Measurements from ENCODE around the gene PKD1. TPM values are rescaled to one million over a fixed set of nuclear protein-coding genes. Genes with fewer than 3 reads are reported as not detected.
A peak's percentile ranks its signal among the peaks of the same experiment; 100 is the strongest.

The PKD1 gene
- total and polyA plus RNA-seq, 2 of the 13 experiments (the other 11 are each of a cell fraction or from before 2014, with no cell fraction given) = 22.1 to 23.0 TPM

GRCh38 chr16:2150418-2151187 lies 14.9 kb upstream of the PKD1 start (continued):
- TF ChIP-seq, protein P1, sequence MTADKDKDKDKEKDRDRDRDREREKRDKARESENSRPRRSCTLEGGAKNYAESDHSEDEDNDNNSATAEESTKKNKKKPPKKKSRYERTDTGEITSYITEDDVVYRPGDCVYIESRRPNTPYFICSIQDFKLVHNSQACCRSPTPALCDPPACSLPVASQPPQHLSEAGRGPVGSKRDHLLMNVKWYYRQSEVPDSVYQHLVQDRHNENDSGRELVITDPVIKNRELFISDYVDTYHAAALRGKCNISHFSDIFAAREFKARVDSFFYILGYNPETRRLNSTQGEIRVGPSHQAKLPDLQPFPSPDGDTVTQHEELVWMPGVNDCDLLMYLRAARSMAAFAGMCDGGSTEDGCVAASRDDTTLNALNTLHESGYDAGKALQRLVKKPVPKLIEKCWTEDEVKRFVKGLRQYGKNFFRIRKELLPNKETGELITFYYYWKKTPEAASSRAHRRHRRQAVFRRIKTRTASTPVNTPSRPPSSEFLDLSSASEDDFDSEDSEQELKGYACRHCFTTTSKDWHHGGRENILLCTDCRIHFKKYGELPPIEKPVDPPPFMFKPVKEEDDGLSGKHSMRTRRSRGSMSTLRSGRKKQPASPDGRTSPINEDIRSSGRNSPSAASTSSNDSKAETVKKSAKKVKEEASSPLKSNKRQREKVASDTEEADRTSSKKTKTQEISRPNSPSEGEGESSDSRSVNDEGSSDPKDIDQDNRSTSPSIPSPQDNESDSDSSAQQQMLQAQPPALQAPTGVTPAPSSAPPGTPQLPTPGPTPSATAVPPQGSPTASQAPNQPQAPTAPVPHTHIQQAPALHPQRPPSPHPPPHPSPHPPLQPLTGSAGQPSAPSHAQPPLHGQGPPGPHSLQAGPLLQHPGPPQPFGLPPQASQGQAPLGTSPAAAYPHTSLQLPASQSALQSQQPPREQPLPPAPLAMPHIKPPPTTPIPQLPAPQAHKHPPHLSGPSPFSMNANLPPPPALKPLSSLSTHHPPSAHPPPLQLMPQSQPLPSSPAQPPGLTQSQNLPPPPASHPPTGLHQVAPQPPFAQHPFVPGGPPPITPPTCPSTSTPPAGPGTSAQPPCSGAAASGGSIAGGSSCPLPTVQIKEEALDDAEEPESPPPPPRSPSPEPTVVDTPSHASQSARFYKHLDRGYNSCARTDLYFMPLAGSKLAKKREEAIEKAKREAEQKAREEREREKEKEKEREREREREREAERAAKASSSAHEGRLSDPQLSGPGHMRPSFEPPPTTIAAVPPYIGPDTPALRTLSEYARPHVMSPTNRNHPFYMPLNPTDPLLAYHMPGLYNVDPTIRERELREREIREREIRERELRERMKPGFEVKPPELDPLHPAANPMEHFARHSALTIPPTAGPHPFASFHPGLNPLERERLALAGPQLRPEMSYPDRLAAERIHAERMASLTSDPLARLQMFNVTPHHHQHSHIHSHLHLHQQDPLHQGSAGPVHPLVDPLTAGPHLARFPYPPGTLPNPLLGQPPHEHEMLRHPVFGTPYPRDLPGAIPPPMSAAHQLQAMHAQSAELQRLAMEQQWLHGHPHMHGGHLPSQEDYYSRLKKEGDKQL (CRISPR knock-in tag; IDR thresholded peaks at IDR 0.05; ENCODE audit: low read depth) = no peak
- TF ChIP-seq KDM5B (CRISPR knock-in tag; IDR thresholded peaks at IDR 0.05; ENCODE audit: borderline replicate concordance) (no peak), RFXAP (CRISPR knock-in tag; IDR thresholded peaks at IDR 0.05; ENCODE audit: borderline replicate concordance) (no peak)

GRCh38 chr16:2149630-2150417 lies 14.1 kb upstream of the PKD1 start:
- POLR2A ChIA-PET = interaction anchor here (0.6 to 2.8 kb wide), 5 partner anchors 10 to 366 kb away, joined by 3 to 21 read pairs (median 4); partner anchors contain the start of gene RPS2
- peaks cover 3 to 18% of the 10 kb centered on the region in 2 experiments; a peak in 3 of 5 replicates for H3K27me3 ChIP-seq (ENCODE audit: control insufficient read depth in 1 of 2, insufficient read depth in 2 of 2, low read length in 2 of 2)
- no peak overlapping the region for H2AFZ ChIP-seq (ENCODE audit: low read length)
- ATAC-seq = peak; percentile 14
- peaks cover 81% of the 10 kb centered on the region for H3K4me1 ChIP-seq (ENCODE audit: insufficient read depth, low read length)
- peaks cover 65% of the 10 kb centered on the region for H4K20me1 ChIP-seq (ENCODE audit: insufficient read depth, low read length)
- CTCF ChIA-PET (ENCODE audit: low intra/inter-chr PET ratio, low total read pairs) = no interaction called here
- no peak for FAIRE-seq
- intact Hi-C loops (cut with micrococcal nuclease; ENCODE audit: unreplicated experiment) = no loop called here
- peak overlapping the region; percentile 55 for H3K9ac ChIP-seq (ENCODE audit: insufficient read depth, low read depth, low read length)
- peaks cover 22% of the 10 kb centered on the region for H3K79me2 ChIP-seq (ENCODE audit: insufficient read depth, low read length)
- H3K4me3 ChIP-seq (replicated peaks in 1 of 3; ENCODE audit: insufficient read depth in 1 of 3, low read depth in 2 of 3, low read length in 3 of 3) = peak overlapping the region in 2 of 3 experiments; percentile 48 to 98; a peak in 4 of 6 replicates
- H3K27ac ChIP-seq (ENCODE audit: extremely low read length, insufficient read depth, low read length) = peak overlapping the region; percentile 25
- peaks cover 0 to 11% of the 10 kb centered on the region in 2 experiments; a peak in 3 of 5 replicates for H3K36me3 ChIP-seq (replicated peaks in 1 of 2; ENCODE audit: control insufficient read depth in 1 of 2, insufficient read depth in 2 of 2, low read length in 2 of 2)
- H3K4me2 ChIP-seq (ENCODE audit: low read depth, low read length) = peak overlapping the region; percentile 97
- no TSS peak for BruUV-seq (replicated peaks)
- peak; percentile 42 for DNase-seq (ENCODE audit: low spot score)
- no peaks in the 10 kb centered on the region for H3K9me3 ChIP-seq (ENCODE audit: low read length)
- WGBS (ENCODE audit: low lambda C conversion rate) = 0% methylated on average over 2 of the region's 24 CpGs
- in situ Hi-C loops (cut with HindIII; ENCODE audit: extremely low pct_ligation_motif_present, low pct_unique_long_range_greater_than_20kb) = loop anchor here (5.0 to 10.0 kb wide), 2 partner anchors 65 to 128 kb away; no protein-coding TSS in a partner anchor
- TF ChIP-seq, protein P2, sequence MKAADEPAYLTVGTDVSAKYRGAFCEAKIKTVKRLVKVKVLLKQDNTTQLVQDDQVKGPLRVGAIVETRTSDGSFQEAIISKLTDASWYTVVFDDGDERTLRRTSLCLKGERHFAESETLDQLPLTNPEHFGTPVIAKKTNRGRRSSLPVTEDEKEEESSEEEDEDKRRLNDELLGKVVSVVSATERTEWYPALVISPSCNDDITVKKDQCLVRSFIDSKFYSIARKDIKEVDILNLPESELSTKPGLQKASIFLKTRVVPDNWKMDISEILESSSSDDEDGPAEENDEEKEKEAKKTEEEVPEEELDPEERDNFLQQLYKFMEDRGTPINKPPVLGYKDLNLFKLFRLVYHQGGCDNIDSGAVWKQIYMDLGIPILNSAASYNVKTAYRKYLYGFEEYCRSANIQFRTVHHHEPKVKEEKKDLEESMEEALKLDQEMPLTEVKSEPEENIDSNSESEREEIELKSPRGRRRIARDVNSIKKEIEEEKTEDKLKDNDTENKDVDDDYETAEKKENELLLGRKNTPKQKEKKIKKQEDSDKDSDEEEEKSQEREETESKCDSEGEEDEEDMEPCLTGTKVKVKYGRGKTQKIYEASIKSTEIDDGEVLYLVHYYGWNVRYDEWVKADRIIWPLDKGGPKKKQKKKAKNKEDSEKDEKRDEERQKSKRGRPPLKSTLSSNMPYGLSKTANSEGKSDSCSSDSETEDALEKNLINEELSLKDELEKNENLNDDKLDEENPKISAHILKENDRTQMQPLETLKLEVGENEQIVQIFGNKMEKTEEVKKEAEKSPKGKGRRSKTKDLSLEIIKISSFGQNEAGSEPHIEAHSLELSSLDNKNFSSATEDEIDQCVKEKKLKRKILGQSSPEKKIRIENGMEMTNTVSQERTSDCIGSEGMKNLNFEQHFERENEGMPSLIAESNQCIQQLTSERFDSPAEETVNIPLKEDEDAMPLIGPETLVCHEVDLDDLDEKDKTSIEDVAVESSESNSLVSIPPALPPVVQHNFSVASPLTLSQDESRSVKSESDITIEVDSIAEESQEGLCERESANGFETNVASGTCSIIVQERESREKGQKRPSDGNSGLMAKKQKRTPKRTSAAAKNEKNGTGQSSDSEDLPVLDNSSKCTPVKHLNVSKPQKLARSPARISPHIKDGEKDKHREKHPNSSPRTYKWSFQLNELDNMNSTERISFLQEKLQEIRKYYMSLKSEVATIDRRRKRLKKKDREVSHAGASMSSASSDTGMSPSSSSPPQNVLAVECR (CRISPR knock-in tag; IDR thresholded peaks at IDR 0.05; ENCODE audit: borderline replicate concordance) = peak; percentile 8; the same call in 1 of the 2 replicates
- TF ChIP-seq HOMEZ (CRISPR knock-in tag; IDR thresholded peaks at IDR 0.05; ENCODE audit: low read depth) = no peak
- TF ChIP-seq ZNF138 (CRISPR knock-in tag; IDR thresholded peaks at IDR 0.05; ENCODE audit: low read depth) = 0 out of 2 replicates have a peak, but pooled peaks have one; percentile 30
